B cell (primary cell): Measurements from ENCODE around the gene TMEM266.

Experiments
- CTCF ChIP-seq: fragments of 200-600 bp; IDR thresholded peaks from one replicate; pipeline ENCODE4 v1.8.0; 2022; ENCODE audit warnings: antibody characterized with exemption, mild to moderate bottlenecking
- EZH2 ChIP-seq: IDR thresholded peaks from 2 replicates; pipeline ENCODE4 v1.6.1; 2012; ENCODE audit warnings: borderline replicate concordance, low read depth, mild to moderate bottlenecking, moderate library complexity, low read length; ENCODE audit not compliant: insufficient read depth, poor library complexity, severe bottlenecking

- TF ChIP-seq CTCF (no peak), EZH2 (no peak)
Measured at GRCh38 chr15:76065793-76066192, 6.0 kb downstream of the TMEM266 start.
